DOHH2 (cell line): Measurements from ENCODE around the gene FAM81A.

Experiments used
- EZH2phosphoT487 ChIP-seq: fragments of 200-600 bp; sonication (generic); IDR thresholded peaks from 2 replicates; pipeline ENCODE4 v1.6.1; 2017; ENCODE audit warnings: borderline replicate concordance, mild to moderate bottlenecking, antibody characterized with exemption, low read length, moderate library complexity, mixed read lengths
- TF ChIP-seq, protein P1 (sequence below): fragments of 200-600 bp; sonication (generic); IDR thresholded peaks from one replicate; pipeline ENCODE4 v1.5.1; 2014; ENCODE audit warnings: antibody characterized with exemption, mild to moderate bottlenecking, low read depth, low read length; ENCODE audit not compliant: poor library complexity, severe bottlenecking

DNA sequence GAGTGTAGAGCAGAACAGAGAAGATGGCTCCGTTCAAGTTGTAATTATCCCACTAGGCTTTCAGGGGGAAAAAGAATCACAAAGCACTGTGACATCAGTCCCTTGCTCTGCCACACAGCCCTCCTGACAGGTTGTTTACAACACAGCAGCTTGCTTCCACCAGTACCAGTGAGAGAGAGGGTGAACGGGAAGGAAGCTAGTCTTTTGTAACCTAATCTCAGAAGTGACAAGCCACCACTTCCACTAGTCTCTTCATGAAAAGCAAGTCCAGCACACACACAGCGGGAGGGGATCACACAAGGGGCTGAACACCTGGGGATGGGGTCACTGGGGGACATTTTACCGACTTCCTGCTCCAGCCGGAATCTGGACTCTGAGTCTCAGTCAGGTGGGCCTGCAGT lies 86.3 kb downstream of the FAM81A start:
- TF ChIP-seq, protein P1, sequence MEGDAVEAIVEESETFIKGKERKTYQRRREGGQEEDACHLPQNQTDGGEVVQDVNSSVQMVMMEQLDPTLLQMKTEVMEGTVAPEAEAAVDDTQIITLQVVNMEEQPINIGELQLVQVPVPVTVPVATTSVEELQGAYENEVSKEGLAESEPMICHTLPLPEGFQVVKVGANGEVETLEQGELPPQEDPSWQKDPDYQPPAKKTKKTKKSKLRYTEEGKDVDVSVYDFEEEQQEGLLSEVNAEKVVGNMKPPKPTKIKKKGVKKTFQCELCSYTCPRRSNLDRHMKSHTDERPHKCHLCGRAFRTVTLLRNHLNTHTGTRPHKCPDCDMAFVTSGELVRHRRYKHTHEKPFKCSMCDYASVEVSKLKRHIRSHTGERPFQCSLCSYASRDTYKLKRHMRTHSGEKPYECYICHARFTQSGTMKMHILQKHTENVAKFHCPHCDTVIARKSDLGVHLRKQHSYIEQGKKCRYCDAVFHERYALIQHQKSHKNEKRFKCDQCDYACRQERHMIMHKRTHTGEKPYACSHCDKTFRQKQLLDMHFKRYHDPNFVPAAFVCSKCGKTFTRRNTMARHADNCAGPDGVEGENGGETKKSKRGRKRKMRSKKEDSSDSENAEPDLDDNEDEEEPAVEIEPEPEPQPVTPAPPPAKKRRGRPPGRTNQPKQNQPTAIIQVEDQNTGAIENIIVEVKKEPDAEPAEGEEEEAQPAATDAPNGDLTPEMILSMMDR = no peak
- TF ChIP-seq EZH2phosphoT487 = no peak
